Stimulated activated CD8-positive, alpha-beta memory T cell treated with anti-CD3 and anti-CD28 coated beads, Interleukin-15, amount 100 ng/mL, for 4 hours (primary cell): ENCODE results near the gene GNA15.
"Not testable (repeated sequence)": the region's sequence is repeated elsewhere in the genome, so short reads cannot be mapped to it uniquely, and the experiment has no call there.

Experiments used
- DNase-seq, 2 donors: peaks; one replicate each; pipeline ENCODE4 v3.0.0-alpha.2; 2020; ENCODE audit warnings: low read depth in 2 of 2

The GNA15 gene

GRCh38 chr19:3190921-3191805, 55.3 kb downstream of the GNA15 start:
- DNase-seq, result no peak

- DNase-seq, result not testable (repeated sequence)
Measured at GRCh38 chr19:3191806-3192104, 55.9 kb downstream of the GNA15 start.

GRCh38 chr19:3192228-3192635, 56.4 kb downstream of the GNA15 start:
- no peak for DNase-seq

- DNase-seq, result no peak
Measured at GRCh38 chr19:3192684-3193083, 56.9 kb downstream of the GNA15 start.

GRCh38 chr19:3193256-3194105, 57.6 kb downstream of the GNA15 start:
- no peak for DNase-seq

- DNase-seq, result no peak
Measured at GRCh38 chr19:3194106-3195087, 58.6 kb downstream of the GNA15 start.

GRCh38 chr19:3196064-3196932, 60.5 kb downstream of the GNA15 start:
- DNase-seq, result no peak

GRCh38 chr19:3196933-3197205, 61.0 kb downstream of the GNA15 start:
- no peak for DNase-seq

- DNase-seq, result no peak
Measured at GRCh38 chr19:3198901-3199700, 63.3 kb downstream of the GNA15 start.

- no peak for DNase-seq
Measured at GRCh38 chr19:3201072-3201700, 65.4 kb downstream of the GNA15 start.

- DNase-seq, result no peak
Measured at GRCh38 chr19:3201911-3202310, 66.1 kb downstream of the GNA15 start.

GRCh38 chr19:3202346-3202745, 66.5 kb downstream of the GNA15 start:
- no peak for DNase-seq

GRCh38 chr19:3202895-3203294, 67.1 kb downstream of the GNA15 start:
- not testable (repeated sequence) for DNase-seq

- no peak for DNase-seq
Measured at GRCh38 chr19:3203805-3204645, 68.2 kb downstream of the GNA15 start.

GRCh38 chr19:3204646-3205275, 68.9 kb downstream of the GNA15 start:
- no peak for DNase-seq

GRCh38 chr19:3206216-3206953, 70.6 kb downstream of the GNA15 start:
- no peak for DNase-seq

- DNase-seq, result no peak
Measured at GRCh38 chr19:3207461-3208242, 71.8 kb downstream of the GNA15 start.
